HepG2 (cell line): ENCODE data around the gene EVA1C. TPM values are rescaled to one million over a fixed set of nuclear protein-coding genes. Genes with fewer than 3 reads are reported as not detected.

Experiments
- AHR ChIP-seq: IDR thresholded peaks from 2 replicates; pipeline ENCODE4 v1.6.1; 2018; ENCODE audit warnings: missing genetic modification reagents, missing compliant biosample characterization
- EZH2 ChIP-seq: conservative IDR thresholded peaks from 2 replicates; pipeline ENCODE4 v1.6.1; 2012; ENCODE audit warnings: mild to moderate bottlenecking, low read depth, low read length, moderate library complexity
- GABPB1 ChIP-seq: IDR thresholded peaks from 2 replicates; pipeline ENCODE4 v1.6.1; 2016; ENCODE audit warnings: mild to moderate bottlenecking, missing genetic modification reagents, moderate library complexity, missing compliant biosample characterization
- GFI1 ChIP-seq: sonication (generic); formaldehyde crosslinking; IDR thresholded peaks from 2 replicates; pipeline ENCODE4 v1.5.0; 2020; ENCODE audit warnings: missing genetic modification reagents, mild to moderate bottlenecking, borderline replicate concordance
- HNRNPLL ChIP-seq: fragments of 200-400 bp; formaldehyde crosslinking; IDR thresholded peaks from 2 replicates; pipeline ENCODE4 v1.6.1; 2017; ENCODE audit warnings: mild to moderate bottlenecking, low read depth, low read length; ENCODE audit not compliant: poor library complexity, severe bottlenecking
- KMT2B ChIP-seq: IDR thresholded peaks from 2 replicates; pipeline ENCODE4 v1.6.1; 2016; ENCODE audit warnings: missing genetic modification reagents, missing compliant biosample characterization
- NCOA1 ChIP-seq: sonication (generic); formaldehyde crosslinking; IDR thresholded peaks from 2 replicates; pipeline ENCODE4 v1.9.0; 2021; ENCODE audit warnings: missing genetic modification reagents
- NR2F1 ChIP-seq, 2 experiments: fragments of 450-650 bp in 1 of 2; formaldehyde crosslinking in 1 of 2; IDR thresholded peaks; 2 replicates each; pipeline versions ENCODE4 v1.5.0 to v1.6.1; 2016 to 2020; ENCODE audit warnings: mild to moderate bottlenecking in 1 of 2, missing compliant biosample characterization in 1 of 2, missing genetic modification reagents in 1 of 2, moderate library complexity in 1 of 2
- ONECUT2 ChIP-seq: sonication (generic); formaldehyde crosslinking; IDR thresholded peaks from 2 replicates; pipeline ENCODE4 v1.4.0; 2020; ENCODE audit warnings: missing genetic modification reagents
- RFXANK ChIP-seq: IDR thresholded peaks from 2 replicates; pipeline ENCODE4 v1.6.1; 2016
- SMAD1 ChIP-seq: sonication (generic); formaldehyde crosslinking; IDR thresholded peaks from 2 replicates; pipeline ENCODE4 v1.4.0; 2020; ENCODE audit warnings: missing genetic modification reagents, low read depth, mild to moderate bottlenecking, borderline replicate concordance
- SMAD9 ChIP-seq: sonication (generic); formaldehyde crosslinking; IDR thresholded peaks from 2 replicates; pipeline ENCODE4 v1.5.1; 2020; ENCODE audit warnings: mild to moderate bottlenecking, missing genetic modification reagents
- SRSF1 ChIP-seq: fragments of 200-400 bp; formaldehyde crosslinking; optimal IDR thresholded peaks from 2 replicates; pipeline ENCODE3; 2017; ENCODE audit warnings: mild to moderate bottlenecking, low read depth, low read length, moderate library complexity
- TARDBP ChIP-seq: sonication (generic); formaldehyde crosslinking; IDR thresholded peaks from 2 replicates; pipeline ENCODE4 v1.8.0; 2022; ENCODE audit warnings: mild to moderate bottlenecking, missing genetic modification reagents
- ZBTB8A ChIP-seq: sonication (generic); formaldehyde crosslinking; IDR thresholded peaks from 2 replicates; pipeline ENCODE4 v1.4.0; 2020; ENCODE audit warnings: mild to moderate bottlenecking, low read depth, missing genetic modification reagents, borderline replicate concordance
- ZFAT ChIP-seq: sonication (generic); formaldehyde crosslinking; conservative IDR thresholded peaks from 2 replicates; pipeline ENCODE4 v1.8.1; 2023; ENCODE audit warnings: missing genetic modification reagents, inconsistent platforms
- ZNF121 ChIP-seq: sonication (generic); formaldehyde crosslinking; IDR thresholded peaks from 2 replicates; pipeline ENCODE4 v1.5.0; 2020; ENCODE audit warnings: mild to moderate bottlenecking, missing genetic modification reagents
- ZNF556 ChIP-seq: sonication (generic); formaldehyde crosslinking; IDR thresholded peaks from 2 replicates; pipeline ENCODE4 v1.4.0; 2020; ENCODE audit warnings: mild to moderate bottlenecking, missing genetic modification reagents, borderline replicate concordance
- ZNF577 ChIP-seq: sonication (generic); formaldehyde crosslinking; IDR thresholded peaks from 2 replicates; pipeline ENCODE4 v1.4.0; 2020; ENCODE audit warnings: mild to moderate bottlenecking, low read depth, missing genetic modification reagents, borderline replicate concordance
- ZNF772 ChIP-seq: sonication (generic); formaldehyde crosslinking; IDR thresholded peaks from 2 replicates; pipeline ENCODE4 v1.5.0; 2020; ENCODE audit warnings: mild to moderate bottlenecking, missing genetic modification reagents
- ZNF841 ChIP-seq: sonication (generic); formaldehyde crosslinking; IDR thresholded peaks from 2 replicates; pipeline ENCODE4 v1.8.1; 2023; ENCODE audit warnings: missing genetic modification reagents, borderline replicate concordance
- ZSCAN21 ChIP-seq: sonication (generic); formaldehyde crosslinking; IDR thresholded peaks from 2 replicates; pipeline ENCODE4 v1.8.0; 2022; ENCODE audit warnings: mild to moderate bottlenecking, missing genetic modification reagents, moderate library complexity, borderline replicate concordance
- ZZZ3 ChIP-seq: sonication (generic); formaldehyde crosslinking; IDR thresholded peaks from 2 replicates; pipeline ENCODE4 v1.4.0; 2020; ENCODE audit warnings: missing genetic modification reagents, mild to moderate bottlenecking, borderline replicate concordance
- polyA plus RNA-seq, 8 experiments: library from polyadenylated mRNA; depleted of rRNA in 3 of 8; stranded (reverse) in 7 of 8; unstranded in 1 of 8; fragments of >200 nt; fragmentation: Illumina TruSeq in 4 of 8; extraction: Trizol in 4 of 8; gene quantifications; 2 replicates each; pipeline versions ENCODE4 v1.2.1 to v1.2.3, GENCODE V29; 2011 to 2016; ENCODE audit warnings: low read depth in 4 of 8, missing spikeins in 1 of 8, mixed read lengths in 1 of 8; ENCODE audit not compliant: insufficient read depth in 1 of 8
- total RNA-seq, 5 experiments: library from RNA; depleted of rRNA; stranded (reverse); fragments of >200 nt; fragmentation: Illumina TruSeq; extraction: Trizol; gene quantifications; 2 replicates each; pipeline ENCODE4 v1.2.3, GENCODE V29; 2016; ENCODE audit warnings: low read depth in 1 of 5
- TF ChIP-seq, protein P1 (sequence below): sonication (generic); formaldehyde crosslinking; IDR thresholded peaks from 2 replicates; pipeline ENCODE4 v1.4.0; 2020; ENCODE audit warnings: missing genetic modification reagents, mild to moderate bottlenecking, borderline replicate concordance
- TF ChIP-seq, protein P2 (sequence below): sonication (generic); formaldehyde crosslinking; IDR thresholded peaks from 2 replicates; pipeline ENCODE4 v1.4.0; 2020; ENCODE audit warnings: missing genetic modification reagents
- TF ChIP-seq, protein P3 (sequence below): sonication (generic); formaldehyde crosslinking; IDR thresholded peaks from 2 replicates; pipeline ENCODE4 v1.5.0; 2020; ENCODE audit warnings: missing genetic modification reagents

EVA1C gene
- total and polyA plus RNA-seq, 2 of the 13 experiments (the other 11 are each of a cell fraction or from before 2014, with no cell fraction given): 0.29 to 0.34 TPM

DNA sequence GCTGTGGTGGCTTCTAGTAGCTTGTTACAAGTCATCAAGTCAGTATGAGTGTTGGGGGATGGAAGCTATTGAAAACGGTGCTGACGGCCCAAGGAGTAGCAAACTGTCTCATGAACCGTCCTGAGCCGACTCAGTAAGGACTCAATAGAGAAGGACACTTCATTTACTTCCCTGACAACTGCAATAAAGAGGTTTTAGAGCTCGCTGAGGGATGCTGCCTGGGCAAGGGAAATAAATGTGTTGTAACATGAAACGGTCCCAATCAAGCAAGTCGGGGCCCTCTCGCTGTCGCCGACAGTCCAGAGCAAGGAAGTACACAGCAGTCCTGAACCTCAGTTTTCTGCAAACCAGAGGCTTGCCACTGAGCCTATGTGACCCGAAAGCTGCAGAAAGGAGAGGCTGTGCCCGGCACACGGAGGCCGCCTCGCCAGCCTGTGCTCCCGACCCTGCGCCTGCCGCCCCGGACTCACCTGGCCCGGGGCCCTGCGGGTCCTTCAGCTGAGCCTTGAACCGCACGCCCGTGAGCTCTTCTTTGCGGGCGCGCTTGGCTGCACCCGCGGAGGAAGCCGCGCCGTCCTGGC, 20.1 kb upstream of the EVA1C start (continued):
- TF ChIP-seq ZNF556 (CRISPR knock-in tag) (0 out of 2 replicates have a peak, but pooled peaks have one; percentile 33), GABPB1 (CRISPR knock-in tag) (no peak), ZNF841 (CRISPR knock-in tag) (0 out of 2 replicates have a peak, but pooled peaks have one; percentile 39), KMT2B (CRISPR knock-in tag) (no peak), ZBTB8A (CRISPR knock-in tag) (no peak), NR2F1 (CRISPR knock-in tag; IDR thresholded peaks at IDR 0.05) (no peak), RFXANK (CRISPR knock-in tag) (no peak), SRSF1 (no peak), ZNF121 (CRISPR knock-in tag) (no peak), HNRNPLL (no peak), SMAD1 (peak; percentile 88; the same call in 1 of the 2 replicates), NCOA1 (CRISPR knock-in tag) (no peak), ZZZ3 (peak; percentile 37; the same call in 1 of the 2 replicates), ZSCAN21 (CRISPR knock-in tag) (no peak), ZNF577 (CRISPR knock-in tag) (no peak), EZH2 (no peak), SMAD9 (CRISPR knock-in tag) (0 out of 2 replicates have a peak, but pooled peaks have one; percentile 43), ONECUT2 (CRISPR knock-in tag) (no peak), ZFAT (CRISPR knock-in tag) (no peak), ZNF772 (CRISPR knock-in tag) (no peak), AHR (CRISPR knock-in tag) (0 out of 2 replicates have a peak, but pooled peaks have one; percentile 48), TARDBP (CRISPR knock-in tag) (peak; percentile 72), GFI1 (no peak)
- TF ChIP-seq, protein P1, sequence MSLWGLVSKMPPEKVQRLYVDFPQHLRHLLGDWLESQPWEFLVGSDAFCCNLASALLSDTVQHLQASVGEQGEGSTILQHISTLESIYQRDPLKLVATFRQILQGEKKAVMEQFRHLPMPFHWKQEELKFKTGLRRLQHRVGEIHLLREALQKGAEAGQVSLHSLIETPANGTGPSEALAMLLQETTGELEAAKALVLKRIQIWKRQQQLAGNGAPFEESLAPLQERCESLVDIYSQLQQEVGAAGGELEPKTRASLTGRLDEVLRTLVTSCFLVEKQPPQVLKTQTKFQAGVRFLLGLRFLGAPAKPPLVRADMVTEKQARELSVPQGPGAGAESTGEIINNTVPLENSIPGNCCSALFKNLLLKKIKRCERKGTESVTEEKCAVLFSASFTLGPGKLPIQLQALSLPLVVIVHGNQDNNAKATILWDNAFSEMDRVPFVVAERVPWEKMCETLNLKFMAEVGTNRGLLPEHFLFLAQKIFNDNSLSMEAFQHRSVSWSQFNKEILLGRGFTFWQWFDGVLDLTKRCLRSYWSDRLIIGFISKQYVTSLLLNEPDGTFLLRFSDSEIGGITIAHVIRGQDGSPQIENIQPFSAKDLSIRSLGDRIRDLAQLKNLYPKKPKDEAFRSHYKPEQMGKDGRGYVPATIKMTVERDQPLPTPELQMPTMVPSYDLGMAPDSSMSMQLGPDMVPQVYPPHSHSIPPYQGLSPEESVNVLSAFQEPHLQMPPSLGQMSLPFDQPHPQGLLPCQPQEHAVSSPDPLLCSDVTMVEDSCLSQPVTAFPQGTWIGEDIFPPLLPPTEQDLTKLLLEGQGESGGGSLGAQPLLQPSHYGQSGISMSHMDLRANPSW (CRISPR knock-in tag): no peak
- TF ChIP-seq, protein P2, sequence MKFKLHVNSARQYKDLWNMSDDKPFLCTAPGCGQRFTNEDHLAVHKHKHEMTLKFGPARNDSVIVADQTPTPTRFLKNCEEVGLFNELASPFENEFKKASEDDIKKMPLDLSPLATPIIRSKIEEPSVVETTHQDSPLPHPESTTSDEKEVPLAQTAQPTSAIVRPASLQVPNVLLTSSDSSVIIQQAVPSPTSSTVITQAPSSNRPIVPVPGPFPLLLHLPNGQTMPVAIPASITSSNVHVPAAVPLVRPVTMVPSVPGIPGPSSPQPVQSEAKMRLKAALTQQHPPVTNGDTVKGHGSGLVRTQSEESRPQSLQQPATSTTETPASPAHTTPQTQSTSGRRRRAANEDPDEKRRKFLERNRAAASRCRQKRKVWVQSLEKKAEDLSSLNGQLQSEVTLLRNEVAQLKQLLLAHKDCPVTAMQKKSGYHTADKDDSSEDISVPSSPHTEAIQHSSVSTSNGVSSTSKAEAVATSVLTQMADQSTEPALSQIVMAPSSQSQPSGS (CRISPR knock-in tag): no peak
- TF ChIP-seq, protein P3, sequence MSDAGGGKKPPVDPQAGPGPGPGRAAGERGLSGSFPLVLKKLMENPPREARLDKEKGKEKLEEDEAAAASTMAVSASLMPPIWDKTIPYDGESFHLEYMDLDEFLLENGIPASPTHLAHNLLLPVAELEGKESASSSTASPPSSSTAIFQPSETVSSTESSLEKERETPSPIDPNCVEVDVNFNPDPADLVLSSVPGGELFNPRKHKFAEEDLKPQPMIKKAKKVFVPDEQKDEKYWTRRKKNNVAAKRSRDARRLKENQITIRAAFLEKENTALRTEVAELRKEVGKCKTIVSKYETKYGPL (CRISPR knock-in tag): no peak
